ENCODE measurements around the gene SULT2B1. TPM values are rescaled to one million over a fixed set of nuclear protein-coding genes. Genes with fewer than 3 reads are reported as not detected.

SULT2B1 gene
- total RNA-seq, 2 donors from 2014 or later: 14.6 to 43.0 TPM

- 8% methylated on average over 31 of the region's 32 CpGs for WGBS
- peak within 1 kb of the TSS in 1 of 2 donors; percentile 3 for H3K4me3 ChIP-seq
- H3K4me1 ChIP-seq (replicated peaks): no peaks in the 10 kb centered on the region
- H3K27me3 ChIP-seq (replicated peaks; ENCODE audit: insufficient read depth): no peaks in the 10 kb centered on the region
- TF ChIP-seq, protein P1, sequence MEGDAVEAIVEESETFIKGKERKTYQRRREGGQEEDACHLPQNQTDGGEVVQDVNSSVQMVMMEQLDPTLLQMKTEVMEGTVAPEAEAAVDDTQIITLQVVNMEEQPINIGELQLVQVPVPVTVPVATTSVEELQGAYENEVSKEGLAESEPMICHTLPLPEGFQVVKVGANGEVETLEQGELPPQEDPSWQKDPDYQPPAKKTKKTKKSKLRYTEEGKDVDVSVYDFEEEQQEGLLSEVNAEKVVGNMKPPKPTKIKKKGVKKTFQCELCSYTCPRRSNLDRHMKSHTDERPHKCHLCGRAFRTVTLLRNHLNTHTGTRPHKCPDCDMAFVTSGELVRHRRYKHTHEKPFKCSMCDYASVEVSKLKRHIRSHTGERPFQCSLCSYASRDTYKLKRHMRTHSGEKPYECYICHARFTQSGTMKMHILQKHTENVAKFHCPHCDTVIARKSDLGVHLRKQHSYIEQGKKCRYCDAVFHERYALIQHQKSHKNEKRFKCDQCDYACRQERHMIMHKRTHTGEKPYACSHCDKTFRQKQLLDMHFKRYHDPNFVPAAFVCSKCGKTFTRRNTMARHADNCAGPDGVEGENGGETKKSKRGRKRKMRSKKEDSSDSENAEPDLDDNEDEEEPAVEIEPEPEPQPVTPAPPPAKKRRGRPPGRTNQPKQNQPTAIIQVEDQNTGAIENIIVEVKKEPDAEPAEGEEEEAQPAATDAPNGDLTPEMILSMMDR (IDR thresholded peaks at IDR 0.05): no peak
- TF ChIP-seq POLR2A (IDR thresholded peaks at IDR 0.05) (no peak), POLR2AphosphoS5 (IDR thresholded peaks at IDR 0.05) (no peak)
- H3K36me3 ChIP-seq: no peaks in the 10 kb centered on the region
- no peak within 1 kb of the TSS for H3K27ac ChIP-seq
- intact Hi-C loops (cut with DNase I): no loop called here
- DNase-seq (ENCODE audit: low spot score): no peak
- no peaks in the 10 kb centered on the region for H3K9me3 ChIP-seq
Measured at GRCh38 chr19:48511800-48512503, 40.0 kb upstream of the SULT2B1 start, which contains the start of gene LMTK3. Gene LMTK3, minus strand, starts transcription at chr19:48511835. Its CDS starts 259 bp downstream, at chr19:48511576.

DNA sequence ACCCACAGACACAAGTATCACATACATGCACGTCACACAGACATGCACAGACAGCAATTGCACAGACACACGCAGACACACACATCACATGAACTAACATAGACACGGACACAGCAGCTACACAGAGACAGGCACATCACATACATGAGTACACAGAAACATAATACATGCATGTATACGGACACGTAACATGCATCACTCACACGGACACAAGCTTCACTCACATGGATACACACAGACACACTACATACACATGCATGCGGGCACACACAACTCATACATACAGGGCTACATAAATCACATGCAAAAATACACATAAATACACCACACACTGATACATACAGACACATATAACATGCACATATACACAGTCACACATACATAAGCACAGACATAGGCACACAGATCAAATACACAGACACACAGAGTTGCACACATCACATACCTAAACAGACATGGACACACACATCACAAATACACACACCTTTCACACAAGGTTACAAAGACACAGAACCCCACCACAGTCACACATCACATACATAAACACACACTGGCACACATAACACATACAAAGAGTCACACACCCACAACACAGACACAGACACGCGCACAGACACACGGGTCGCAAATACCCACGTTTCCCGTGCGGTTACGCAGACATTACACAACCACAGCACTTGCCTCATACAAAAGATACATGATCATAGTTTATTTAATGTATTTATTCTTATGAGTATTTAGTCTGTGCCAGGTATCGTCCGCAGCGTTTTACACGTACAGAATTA, 39.3 kb upstream of the SULT2B1 start:
- TF ChIP-seq POLR2A (IDR thresholded peaks at IDR 0.05): no peak
- TF ChIP-seq, protein P1 (IDR thresholded peaks at IDR 0.05): no peak
- TF ChIP-seq POLR2AphosphoS5 (IDR thresholded peaks at IDR 0.05): no peak
- Histone ChIP-seq H3K9me3 (no peaks in the 10 kb centered on the region), H3K4me3 (no peak overlapping the region), H3K27me3 (replicated peaks; ENCODE audit: insufficient read depth) (no peaks in the 10 kb centered on the region), H3K4me1 (replicated peaks) (no peaks in the 10 kb centered on the region), H3K36me3 (no peaks in the 10 kb centered on the region), H3K27ac (no peak overlapping the region)
- intact Hi-C loops (cut with DNase I): no loop called here
- DNase-seq (ENCODE audit: low spot score): no peak
- WGBS: 48% methylated on average over 19 of the region's 19 CpGs

DNA sequence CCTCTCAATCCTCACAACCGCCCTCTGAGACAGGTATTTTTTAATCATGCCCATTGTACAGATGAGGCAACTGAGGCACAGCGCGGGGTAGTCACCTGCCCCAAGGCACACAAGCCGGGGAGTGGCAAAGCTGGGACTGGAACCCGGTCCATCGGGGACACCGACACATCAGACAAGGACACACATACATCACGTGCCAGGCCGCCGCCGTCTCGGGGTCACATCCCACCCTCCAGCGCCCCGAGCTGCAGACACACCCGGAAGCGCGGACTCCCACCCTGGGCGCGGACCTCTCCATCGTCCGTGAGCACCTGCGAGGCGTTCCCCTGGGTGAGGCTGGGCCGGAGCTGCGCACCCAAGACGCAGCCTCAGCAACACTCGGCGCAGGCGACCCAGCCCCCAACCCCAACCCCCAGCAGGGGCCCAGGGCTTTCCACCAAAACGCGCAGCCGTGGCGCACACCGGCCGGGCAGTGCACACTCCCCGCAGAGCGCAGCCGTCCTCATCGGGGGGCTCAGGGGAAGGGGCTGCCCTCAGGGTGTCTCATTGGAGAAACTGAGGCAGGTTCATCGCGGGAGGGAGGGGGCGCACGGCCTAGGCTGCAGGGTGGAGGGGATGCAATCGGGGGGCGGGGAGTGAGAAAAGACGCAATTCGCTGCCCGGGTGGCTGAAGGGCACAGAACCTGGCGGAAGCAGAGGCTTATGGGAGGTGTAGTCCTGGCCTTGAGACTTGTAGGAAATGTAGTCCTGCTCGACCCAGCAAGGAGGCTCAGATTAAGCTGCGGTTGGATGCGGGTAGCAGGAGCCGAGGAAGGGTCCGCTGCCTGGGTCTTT, 38.5 kb upstream of the SULT2B1 start:
- 4% methylated on average over 43 of the region's 54 CpGs for WGBS
- Histone ChIP-seq H3K27ac (peak overlapping the region; percentile 14 to 45), H3K27me3 (replicated peaks; ENCODE audit: insufficient read depth) (no peaks in the 10 kb centered on the region), H3K4me1 (replicated peaks) (no peaks in the 10 kb centered on the region), H3K36me3 (no peaks in the 10 kb centered on the region), H3K9me3 (no peaks in the 10 kb centered on the region), H3K4me3 (peak overlapping the region; percentile 50 to 53)
- peak; percentile 72 for DNase-seq (ENCODE audit: low spot score)
- TF ChIP-seq POLR2AphosphoS5 (IDR thresholded peaks at IDR 0.05) (peak; percentile 54), POLR2A (IDR thresholded peaks at IDR 0.05) (no peak)
- TF ChIP-seq, protein P1 (IDR thresholded peaks at IDR 0.05): peak in 1 of 4 experiments; percentile 3
- intact Hi-C loops (cut with DNase I): no loop called here

DNA sequence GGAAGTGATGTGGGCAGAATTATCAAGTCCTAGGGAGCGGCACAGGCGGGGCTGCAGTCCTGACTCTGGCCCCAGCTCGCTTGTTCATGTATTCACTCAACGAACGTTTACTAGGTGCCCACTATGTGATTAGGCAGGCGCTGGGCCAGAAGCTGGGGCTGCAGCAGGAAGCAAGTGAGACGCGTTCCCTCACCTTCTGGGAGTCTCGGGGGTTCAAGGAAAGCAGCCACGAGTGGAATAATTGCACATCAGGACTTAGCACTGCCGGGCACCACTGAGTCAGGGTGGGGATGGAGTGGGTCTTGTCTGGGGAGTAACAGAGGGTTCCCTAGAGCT, 37.9 kb upstream of the SULT2B1 start:
- WGBS: 44% methylated on average over 11 of the region's 11 CpGs
- no peaks in the 10 kb centered on the region for H3K27me3 ChIP-seq (replicated peaks; ENCODE audit: insufficient read depth)
- intact Hi-C loops (cut with DNase I): no loop called here
- H3K9me3 ChIP-seq: no peaks in the 10 kb centered on the region
- H3K27ac ChIP-seq: no peak overlapping the region
- no peak for DNase-seq (ENCODE audit: low spot score)
- H3K4me3 ChIP-seq: peak overlapping the region in 1 of 2 donors; percentile 53
- H3K36me3 ChIP-seq: no peaks in the 10 kb centered on the region
- TF ChIP-seq POLR2A (IDR thresholded peaks at IDR 0.05): no peak
- TF ChIP-seq, protein P1 (IDR thresholded peaks at IDR 0.05): no peak
- TF ChIP-seq POLR2AphosphoS5 (IDR thresholded peaks at IDR 0.05): no peak
- H3K4me1 ChIP-seq (replicated peaks): no peaks in the 10 kb centered on the region

Data from prostate gland (tissue), 2 donors.